Tibial nerve (tissue), 4 donors: ENCODE measurements around the gene PNPLA3. TPM values are rescaled to one million over a fixed set of nuclear protein-coding genes. Genes with fewer than 3 reads are reported as not detected.
"Not testable (repeated sequence)": the region's sequence is repeated elsewhere in the genome, so short reads cannot be mapped to it uniquely, and the experiment has no call there.

Source experiments
- DNase-seq, 2 donors: peaks; one replicate each; pipeline ENCODE4 v3.0.0-alpha.2; 2019; ENCODE audit warnings: low spot score in 2 of 2
- H3K27ac ChIP-seq, 4 donors: fragments of 200-600 bp; sonication (generic) in 3 of 4; one replicate each; pipeline ENCODE4 v1.5.1; 2017 to 2019; ENCODE audit warnings: mild to moderate bottlenecking in 1 of 4
- H3K27me3 ChIP-seq, 2 donors: fragments of 200-600 bp; sonication (generic) in 1 of 2; one replicate each; pipeline versions ENCODE4 v1.5.1 to v1.6.0; 2017 to 2019
- H3K36me3 ChIP-seq, 3 donors: fragments of 200-600 bp; sonication (generic); one replicate each; pipeline ENCODE4 v1.5.1; 2018 to 2019
- H3K4me1 ChIP-seq, 4 donors: fragments of 200-600 bp; sonication (generic) in 3 of 4; one replicate each; pipeline ENCODE4 v1.5.1; 2017 to 2019
- H3K4me3 ChIP-seq, 4 donors: fragments of 200-600 bp; sonication (generic) in 3 of 4; one replicate each; pipeline ENCODE4 v1.5.1; 2017 to 2019; ENCODE audit warnings: mild to moderate bottlenecking in 1 of 4, moderate library complexity in 1 of 4
- H3K9me3 ChIP-seq, 4 donors: fragments of 200-600 bp; sonication (generic) in 3 of 4; one replicate each; pipeline ENCODE4 v1.5.1; 2017 to 2019
- EP300 ChIP-seq, 2 donors: sonication (generic); formaldehyde crosslinking; IDR thresholded peaks; one replicate each; pipeline ENCODE4 v1.6.1; 2017; ENCODE audit warnings: antibody characterized with exemption in 2 of 2, mild to moderate bottlenecking in 1 of 2
- POLR2A ChIP-seq, 2 donors: fragments of 450-650 bp; IDR thresholded peaks; one replicate each; pipeline ENCODE4 v1.6.1; 2017; ENCODE audit warnings: antibody characterized with exemption in 2 of 2, mild to moderate bottlenecking in 2 of 2, moderate library complexity in 2 of 2
- WGBS, 2 donors: methylation state at CpG; one replicate each; pipeline ENCODE4 v1.1.5; 2018; 5-methylcytosine and 5-hydroxymethylcytosine counted together
- total RNA-seq, 4 donors: library from RNA; depleted of rRNA; stranded (reverse); fragments of >200 nt; gene quantifications; one replicate each; pipeline ENCODE4 v1.1.0, GENCODE V29; 2016
- TF ChIP-seq, protein P1 (sequence below), 5 experiments: fragments of 200-600 bp in 3 of 5; fragments of 450-650 bp in 2 of 5; sonication (generic) in 3 of 5; IDR thresholded peaks; one replicate each; pipeline ENCODE4 v1.5.1; 2016 to 2019; ENCODE audit warnings: antibody characterized with exemption in 5 of 5, mild to moderate bottlenecking in 3 of 5, moderate library complexity in 2 of 5

Gene PNPLA3
- total RNA-seq, 4 donors from 2014 or later: 0.44 to 9.3 (median 1.1) TPM

DNA sequence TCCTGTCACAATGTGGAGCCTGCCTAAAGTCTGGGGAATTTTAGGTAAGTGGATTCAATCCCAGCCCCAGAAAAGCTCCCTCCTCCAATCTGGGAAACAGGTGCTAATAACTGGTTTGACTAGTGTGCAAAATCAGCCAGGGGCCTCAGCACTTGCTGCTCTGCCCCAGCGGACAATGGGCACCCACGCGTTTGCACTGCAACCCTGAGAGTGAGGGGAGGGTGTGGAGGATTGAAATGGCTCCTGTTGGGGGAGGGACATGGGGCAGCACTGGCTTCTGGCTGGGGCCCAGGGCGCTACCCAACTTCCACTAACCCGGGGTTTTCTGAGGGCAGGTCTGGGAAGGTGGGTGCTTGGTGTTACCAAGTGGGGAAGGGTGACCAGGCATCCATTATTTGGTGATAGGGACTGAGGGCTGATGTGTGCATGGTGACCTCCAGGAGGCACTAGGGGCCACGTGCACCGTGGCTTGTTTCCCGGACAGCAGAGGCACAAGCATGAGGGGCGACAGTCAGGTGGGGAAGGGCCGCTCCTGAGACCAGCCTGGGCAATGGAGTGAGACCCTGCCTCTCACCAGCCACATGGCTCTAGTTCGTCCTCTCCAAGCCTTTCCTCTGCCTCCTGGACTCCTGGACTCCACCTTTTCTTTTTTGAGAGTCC lies 27.5 kb upstream of the PNPLA3 start:
- peaks cover 0 to 34% of the 10 kb centered on the region in 2 donors for H3K27me3 ChIP-seq
- TF ChIP-seq POLR2A (IDR thresholded peaks at IDR 0.05) (no peak), EP300 (IDR thresholded peaks at IDR 0.05) (no peak)
- TF ChIP-seq, protein P1, sequence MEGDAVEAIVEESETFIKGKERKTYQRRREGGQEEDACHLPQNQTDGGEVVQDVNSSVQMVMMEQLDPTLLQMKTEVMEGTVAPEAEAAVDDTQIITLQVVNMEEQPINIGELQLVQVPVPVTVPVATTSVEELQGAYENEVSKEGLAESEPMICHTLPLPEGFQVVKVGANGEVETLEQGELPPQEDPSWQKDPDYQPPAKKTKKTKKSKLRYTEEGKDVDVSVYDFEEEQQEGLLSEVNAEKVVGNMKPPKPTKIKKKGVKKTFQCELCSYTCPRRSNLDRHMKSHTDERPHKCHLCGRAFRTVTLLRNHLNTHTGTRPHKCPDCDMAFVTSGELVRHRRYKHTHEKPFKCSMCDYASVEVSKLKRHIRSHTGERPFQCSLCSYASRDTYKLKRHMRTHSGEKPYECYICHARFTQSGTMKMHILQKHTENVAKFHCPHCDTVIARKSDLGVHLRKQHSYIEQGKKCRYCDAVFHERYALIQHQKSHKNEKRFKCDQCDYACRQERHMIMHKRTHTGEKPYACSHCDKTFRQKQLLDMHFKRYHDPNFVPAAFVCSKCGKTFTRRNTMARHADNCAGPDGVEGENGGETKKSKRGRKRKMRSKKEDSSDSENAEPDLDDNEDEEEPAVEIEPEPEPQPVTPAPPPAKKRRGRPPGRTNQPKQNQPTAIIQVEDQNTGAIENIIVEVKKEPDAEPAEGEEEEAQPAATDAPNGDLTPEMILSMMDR (IDR thresholded peaks at IDR 0.05): no peak
- no peaks in the 10 kb centered on the region for H3K9me3 ChIP-seq
- H3K27ac ChIP-seq: no peak overlapping the region
- WGBS, 2 donors: 40 to 47% methylated on average over 9 to 11 of the region's 11 CpGs
- H3K4me1 ChIP-seq: peaks cover 0 to 10% (median 0%) of the 10 kb centered on the region in 4 donors
- H3K4me3 ChIP-seq: no peak overlapping the region
- DNase-seq: no peak
- H3K36me3 ChIP-seq: no peaks in the 10 kb centered on the region

DNA sequence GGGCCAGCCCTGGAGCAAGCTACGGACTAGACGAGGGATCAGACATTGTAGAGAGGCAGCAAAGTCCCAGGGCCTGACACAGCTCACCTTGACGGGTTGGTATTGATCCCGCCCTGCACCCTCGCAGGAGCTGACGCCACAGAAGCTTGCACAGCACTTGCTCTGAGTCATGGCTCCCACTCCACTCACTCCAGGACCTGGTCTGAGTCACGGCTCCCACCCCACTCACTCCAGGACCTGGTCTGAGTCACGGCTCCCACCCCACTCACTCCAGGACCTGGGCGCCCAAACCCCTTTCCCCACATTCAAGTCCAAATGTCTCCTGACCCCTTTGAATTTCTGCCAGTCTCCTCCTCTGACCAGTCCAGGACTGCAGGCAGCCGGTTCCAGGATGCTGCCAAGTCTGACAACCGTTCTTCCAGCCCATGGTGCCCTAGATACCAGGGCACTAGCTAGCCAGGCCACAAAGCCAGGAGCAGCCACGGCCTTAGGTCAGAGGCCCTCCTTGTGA lies 25.8 kb upstream of the PNPLA3 start:
- 62 to 66% methylated on average over 11 to 12 of the region's 12 CpGs for WGBS, 2 donors
- Histone ChIP-seq H3K27me3 (peaks cover 0 to 18% of the 10 kb centered on the region in 2 donors), H3K36me3 (no peaks in the 10 kb centered on the region), H3K4me3 (no peak overlapping the region), H3K9me3 (no peaks in the 10 kb centered on the region), H3K27ac (no peak overlapping the region), H3K4me1 (no peaks in the 10 kb centered on the region)
- TF ChIP-seq, protein P1 (IDR thresholded peaks at IDR 0.05): no peak
- TF ChIP-seq POLR2A (IDR thresholded peaks at IDR 0.05) (no peak), EP300 (IDR thresholded peaks at IDR 0.05) (no peak)
- no peak for DNase-seq

DNA sequence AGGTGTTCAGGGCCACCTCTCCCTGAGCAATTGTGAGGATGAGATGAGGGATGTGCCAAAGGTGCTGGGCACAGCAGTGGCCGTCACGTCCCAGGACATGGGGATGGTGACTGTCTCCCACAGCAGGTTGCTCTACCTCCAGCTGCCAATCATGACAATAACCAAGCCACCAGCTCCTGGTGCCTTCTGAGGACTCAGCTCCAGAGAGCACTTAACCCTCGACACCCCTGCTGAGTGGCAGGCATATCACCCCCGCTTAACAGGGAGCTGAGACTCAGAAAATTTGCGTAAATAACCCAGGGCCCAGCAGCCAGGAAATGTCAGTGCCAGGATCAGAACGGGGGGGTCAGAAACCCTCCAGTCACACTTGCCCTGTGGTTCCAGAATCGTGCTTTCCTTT lies 23.4 kb upstream of the PNPLA3 start:
- Histone ChIP-seq H3K36me3 (no peaks in the 10 kb centered on the region), H3K27me3 (peaks cover 0 to 16% of the 10 kb centered on the region in 2 donors), H3K27ac (no peak overlapping the region), H3K4me3 (no peak overlapping the region), H3K9me3 (no peaks in the 10 kb centered on the region), H3K4me1 (no peaks in the 10 kb centered on the region)
- 59 to 60% methylated on average over 7 of the region's 7 CpGs for WGBS, 2 donors
- no peak for DNase-seq
- TF ChIP-seq, protein P1 (IDR thresholded peaks at IDR 0.05): no peak
- TF ChIP-seq POLR2A (IDR thresholded peaks at IDR 0.05): no peak
- no peak for TF ChIP-seq EP300 (IDR thresholded peaks at IDR 0.05)

DNA sequence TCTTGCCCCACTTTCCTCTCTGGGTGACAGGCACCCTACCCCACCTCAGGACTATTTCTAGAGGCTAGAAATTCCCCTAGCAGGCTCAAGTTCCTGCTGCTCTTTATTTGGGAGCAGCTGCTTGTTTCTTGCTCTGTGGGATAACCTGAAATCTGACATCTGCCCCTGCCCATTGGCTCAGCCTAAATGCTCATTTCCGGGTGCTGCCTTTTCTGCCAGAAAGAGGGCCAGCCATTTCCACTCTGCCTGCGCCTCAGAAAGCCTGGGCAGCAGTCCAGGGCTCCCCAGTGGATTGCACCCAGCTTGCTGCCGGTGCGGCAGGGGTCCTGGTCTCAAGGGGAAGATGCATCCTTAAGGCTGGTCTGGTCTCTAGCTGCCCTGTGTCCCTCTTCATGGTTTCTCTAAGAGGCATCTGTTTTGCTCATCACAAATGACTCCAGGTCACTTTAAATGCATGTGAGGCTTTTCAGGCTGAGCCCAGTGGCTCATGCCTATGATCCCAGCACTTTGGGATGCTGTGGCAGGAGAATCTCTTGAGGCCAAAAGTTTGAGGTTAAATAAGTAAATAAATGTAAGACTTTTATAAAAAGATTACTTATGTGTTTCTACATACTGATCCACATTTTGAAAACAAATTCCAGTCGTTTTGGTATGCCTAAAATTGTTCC lies 21.5 kb upstream of the PNPLA3 start:
- Histone ChIP-seq H3K27ac (no peak overlapping the region), H3K9me3 (no peaks in the 10 kb centered on the region), H3K4me3 (no peak overlapping the region), H3K36me3 (no peaks in the 10 kb centered on the region), H3K27me3 (peaks cover 0 to 7% of the 10 kb centered on the region in 2 donors), H3K4me1 (no peaks in the 10 kb centered on the region)
- TF ChIP-seq EP300 (IDR thresholded peaks at IDR 0.05) (no peak), POLR2A (IDR thresholded peaks at IDR 0.05) (no peak)
- TF ChIP-seq, protein P1 (IDR thresholded peaks at IDR 0.05): no peak
- no peak for DNase-seq
- 59 to 64% methylated on average over 5 of the region's 5 CpGs for WGBS, 2 donors

DNA sequence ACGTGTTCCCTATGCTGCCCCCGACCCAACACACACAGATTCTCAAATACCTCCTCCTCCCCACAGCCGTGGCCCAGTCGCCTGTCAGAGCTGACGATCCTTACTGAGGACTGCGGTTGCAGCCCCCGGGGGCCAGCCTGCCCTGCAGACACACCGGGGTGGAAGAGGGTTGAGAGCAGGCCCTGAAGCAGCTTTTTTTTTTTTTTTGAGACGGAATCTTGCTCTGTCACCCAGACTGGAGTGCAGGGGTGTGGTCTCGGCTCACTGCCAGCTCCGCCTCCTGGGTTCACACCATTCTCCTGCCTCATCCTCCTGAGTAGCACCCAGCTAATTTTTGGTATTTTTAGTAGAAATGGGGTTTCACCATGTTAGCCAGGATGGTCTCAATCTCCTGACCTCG lies 20.6 kb upstream of the PNPLA3 start:
- H3K36me3 ChIP-seq, H3K4me1 ChIP-seq, H3K9me3 ChIP-seq, H3K27me3 ChIP-seq, DNase-seq, H3K27ac ChIP-seq, H3K4me3 ChIP-seq: not testable (repeated sequence)
- WGBS, 2 donors: 65 to 68% methylated on average over 12 of the region's 12 CpGs
